ENCODE data around the gene NDUFV3. TPM values are rescaled to one million over a fixed set of nuclear protein-coding genes. Genes with fewer than 3 reads are reported as not detected.

The NDUFV3 gene
- total and polyA plus RNA-seq, 2 experiments from 2014 or later: 51.5 to 71.2 TPM

DNA sequence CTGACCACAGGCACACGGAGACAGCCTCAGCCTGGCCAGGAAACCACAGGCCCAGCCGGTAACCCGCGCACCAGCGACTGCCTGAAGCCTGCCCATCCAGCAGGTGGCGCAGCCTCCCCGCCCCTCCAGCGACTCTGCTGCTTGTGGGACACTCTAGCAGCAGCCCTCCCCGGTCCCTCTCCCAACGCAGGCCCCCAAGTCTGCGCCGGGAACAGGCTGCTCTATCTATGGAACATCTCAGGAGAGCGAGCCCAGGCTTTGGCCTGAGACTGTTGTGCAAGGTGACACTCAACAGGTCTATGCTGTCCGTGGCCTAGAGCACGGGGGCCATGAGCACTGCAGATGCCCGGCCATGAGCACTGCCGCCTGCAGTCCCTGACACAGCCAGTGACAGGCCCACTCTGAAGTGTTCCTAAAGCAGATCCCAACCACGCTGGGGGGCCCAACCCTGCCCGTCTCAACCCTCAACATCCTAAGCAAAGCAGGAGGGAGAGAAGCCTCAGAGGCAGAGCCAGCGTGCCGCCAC is 42.2 kb upstream of the NDUFV3 start:
- H3K4me3 ChIP-seq: no peak overlapping the region
- H3F3A ChIP-seq (replicated peaks; ENCODE audit: low read depth): peaks cover 62% of the 10 kb centered on the region
- H3K79me2 ChIP-seq (replicated peaks; ENCODE audit: insufficient read depth): peaks cover 34% of the 10 kb centered on the region
- no peak overlapping the region for H3K4me2 ChIP-seq
- no peaks in the 10 kb centered on the region for H3K4me1 ChIP-seq (ENCODE audit: insufficient read depth)
- H2AFZ ChIP-seq: no peak overlapping the region
- peaks cover 38% of the 10 kb centered on the region for H3K36me3 ChIP-seq (ENCODE audit: insufficient read depth)
- peaks cover 13% of the 10 kb centered on the region for H4K20me1 ChIP-seq (replicated peaks; ENCODE audit: insufficient read depth)
- H3K4me3 Mint-ChIP-seq: no peak overlapping the region
- no peaks in the 10 kb centered on the region for H3K27me3 ChIP-seq (ENCODE audit: insufficient read depth)
- peaks cover 14% of the 10 kb centered on the region for H3K27me3 Mint-ChIP-seq (ENCODE audit: insufficient read depth, low read depth, poor library complexity)
- H3K4me1 Mint-ChIP-seq: peaks cover 3% of the 10 kb centered on the region; the same call in 1 of the 3 replicates
- ATAC-seq (peak; percentile 94), DNase-seq (ENCODE audit: low spot score) (peak; percentile 84)
- no peaks in the 10 kb centered on the region for H3K9me2 ChIP-seq (ENCODE audit: insufficient read depth)
- peaks cover 93% of the 10 kb centered on the region for H3K36me3 Mint-ChIP-seq (ENCODE audit: low read depth)
- TF ChIP-seq JUNB (IDR thresholded peaks at IDR 0.05; ENCODE audit: unreplicated experiment): no peak
- TF ChIP-seq, protein P1, sequence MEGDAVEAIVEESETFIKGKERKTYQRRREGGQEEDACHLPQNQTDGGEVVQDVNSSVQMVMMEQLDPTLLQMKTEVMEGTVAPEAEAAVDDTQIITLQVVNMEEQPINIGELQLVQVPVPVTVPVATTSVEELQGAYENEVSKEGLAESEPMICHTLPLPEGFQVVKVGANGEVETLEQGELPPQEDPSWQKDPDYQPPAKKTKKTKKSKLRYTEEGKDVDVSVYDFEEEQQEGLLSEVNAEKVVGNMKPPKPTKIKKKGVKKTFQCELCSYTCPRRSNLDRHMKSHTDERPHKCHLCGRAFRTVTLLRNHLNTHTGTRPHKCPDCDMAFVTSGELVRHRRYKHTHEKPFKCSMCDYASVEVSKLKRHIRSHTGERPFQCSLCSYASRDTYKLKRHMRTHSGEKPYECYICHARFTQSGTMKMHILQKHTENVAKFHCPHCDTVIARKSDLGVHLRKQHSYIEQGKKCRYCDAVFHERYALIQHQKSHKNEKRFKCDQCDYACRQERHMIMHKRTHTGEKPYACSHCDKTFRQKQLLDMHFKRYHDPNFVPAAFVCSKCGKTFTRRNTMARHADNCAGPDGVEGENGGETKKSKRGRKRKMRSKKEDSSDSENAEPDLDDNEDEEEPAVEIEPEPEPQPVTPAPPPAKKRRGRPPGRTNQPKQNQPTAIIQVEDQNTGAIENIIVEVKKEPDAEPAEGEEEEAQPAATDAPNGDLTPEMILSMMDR (conservative IDR thresholded peaks at IDR 0.05; ENCODE audit: low read depth in 2 of 2): peak; percentile 81 to 90
- H3K27ac Mint-ChIP-seq: peak overlapping the region; percentile 44
- no peak overlapping the region for H3K27ac ChIP-seq (ENCODE audit: low read depth)
- H3K9me3 Mint-ChIP-seq: no peaks in the 10 kb centered on the region; the same call in 1 of the 3 replicates

- Mint-ChIP-seq H3K36me3 (ENCODE audit: low read depth) (peaks cover 94% of the 10 kb centered on the region), H3K4me1 (peaks cover 3% of the 10 kb centered on the region; the same call in 1 of the 3 replicates), H3K4me3 (no peak overlapping the region), H3K9me3 (no peaks in the 10 kb centered on the region; the same call in 1 of the 3 replicates), H3K27ac (no peak overlapping the region), H3K27me3 (ENCODE audit: insufficient read depth, low read depth, poor library complexity) (peaks cover 11% of the 10 kb centered on the region)
- TF ChIP-seq, protein P1 (conservative IDR thresholded peaks at IDR 0.05; ENCODE audit: low read depth in 2 of 2): no peak
- TF ChIP-seq NANOG (IDR thresholded peaks at IDR 0.05; ENCODE audit: borderline replicate concordance) (no peak), CREB1 (CRISPR knock-in tag; IDR thresholded peaks at IDR 0.05; ENCODE audit: low read depth) (no peak), ZNF114 (CRISPR knock-in tag; IDR thresholded peaks at IDR 0.05) (no peak), STAT1 (IDR thresholded peaks at IDR 0.05; ENCODE audit: unreplicated experiment) (no peak)
- TF ChIP-seq, protein P2, sequence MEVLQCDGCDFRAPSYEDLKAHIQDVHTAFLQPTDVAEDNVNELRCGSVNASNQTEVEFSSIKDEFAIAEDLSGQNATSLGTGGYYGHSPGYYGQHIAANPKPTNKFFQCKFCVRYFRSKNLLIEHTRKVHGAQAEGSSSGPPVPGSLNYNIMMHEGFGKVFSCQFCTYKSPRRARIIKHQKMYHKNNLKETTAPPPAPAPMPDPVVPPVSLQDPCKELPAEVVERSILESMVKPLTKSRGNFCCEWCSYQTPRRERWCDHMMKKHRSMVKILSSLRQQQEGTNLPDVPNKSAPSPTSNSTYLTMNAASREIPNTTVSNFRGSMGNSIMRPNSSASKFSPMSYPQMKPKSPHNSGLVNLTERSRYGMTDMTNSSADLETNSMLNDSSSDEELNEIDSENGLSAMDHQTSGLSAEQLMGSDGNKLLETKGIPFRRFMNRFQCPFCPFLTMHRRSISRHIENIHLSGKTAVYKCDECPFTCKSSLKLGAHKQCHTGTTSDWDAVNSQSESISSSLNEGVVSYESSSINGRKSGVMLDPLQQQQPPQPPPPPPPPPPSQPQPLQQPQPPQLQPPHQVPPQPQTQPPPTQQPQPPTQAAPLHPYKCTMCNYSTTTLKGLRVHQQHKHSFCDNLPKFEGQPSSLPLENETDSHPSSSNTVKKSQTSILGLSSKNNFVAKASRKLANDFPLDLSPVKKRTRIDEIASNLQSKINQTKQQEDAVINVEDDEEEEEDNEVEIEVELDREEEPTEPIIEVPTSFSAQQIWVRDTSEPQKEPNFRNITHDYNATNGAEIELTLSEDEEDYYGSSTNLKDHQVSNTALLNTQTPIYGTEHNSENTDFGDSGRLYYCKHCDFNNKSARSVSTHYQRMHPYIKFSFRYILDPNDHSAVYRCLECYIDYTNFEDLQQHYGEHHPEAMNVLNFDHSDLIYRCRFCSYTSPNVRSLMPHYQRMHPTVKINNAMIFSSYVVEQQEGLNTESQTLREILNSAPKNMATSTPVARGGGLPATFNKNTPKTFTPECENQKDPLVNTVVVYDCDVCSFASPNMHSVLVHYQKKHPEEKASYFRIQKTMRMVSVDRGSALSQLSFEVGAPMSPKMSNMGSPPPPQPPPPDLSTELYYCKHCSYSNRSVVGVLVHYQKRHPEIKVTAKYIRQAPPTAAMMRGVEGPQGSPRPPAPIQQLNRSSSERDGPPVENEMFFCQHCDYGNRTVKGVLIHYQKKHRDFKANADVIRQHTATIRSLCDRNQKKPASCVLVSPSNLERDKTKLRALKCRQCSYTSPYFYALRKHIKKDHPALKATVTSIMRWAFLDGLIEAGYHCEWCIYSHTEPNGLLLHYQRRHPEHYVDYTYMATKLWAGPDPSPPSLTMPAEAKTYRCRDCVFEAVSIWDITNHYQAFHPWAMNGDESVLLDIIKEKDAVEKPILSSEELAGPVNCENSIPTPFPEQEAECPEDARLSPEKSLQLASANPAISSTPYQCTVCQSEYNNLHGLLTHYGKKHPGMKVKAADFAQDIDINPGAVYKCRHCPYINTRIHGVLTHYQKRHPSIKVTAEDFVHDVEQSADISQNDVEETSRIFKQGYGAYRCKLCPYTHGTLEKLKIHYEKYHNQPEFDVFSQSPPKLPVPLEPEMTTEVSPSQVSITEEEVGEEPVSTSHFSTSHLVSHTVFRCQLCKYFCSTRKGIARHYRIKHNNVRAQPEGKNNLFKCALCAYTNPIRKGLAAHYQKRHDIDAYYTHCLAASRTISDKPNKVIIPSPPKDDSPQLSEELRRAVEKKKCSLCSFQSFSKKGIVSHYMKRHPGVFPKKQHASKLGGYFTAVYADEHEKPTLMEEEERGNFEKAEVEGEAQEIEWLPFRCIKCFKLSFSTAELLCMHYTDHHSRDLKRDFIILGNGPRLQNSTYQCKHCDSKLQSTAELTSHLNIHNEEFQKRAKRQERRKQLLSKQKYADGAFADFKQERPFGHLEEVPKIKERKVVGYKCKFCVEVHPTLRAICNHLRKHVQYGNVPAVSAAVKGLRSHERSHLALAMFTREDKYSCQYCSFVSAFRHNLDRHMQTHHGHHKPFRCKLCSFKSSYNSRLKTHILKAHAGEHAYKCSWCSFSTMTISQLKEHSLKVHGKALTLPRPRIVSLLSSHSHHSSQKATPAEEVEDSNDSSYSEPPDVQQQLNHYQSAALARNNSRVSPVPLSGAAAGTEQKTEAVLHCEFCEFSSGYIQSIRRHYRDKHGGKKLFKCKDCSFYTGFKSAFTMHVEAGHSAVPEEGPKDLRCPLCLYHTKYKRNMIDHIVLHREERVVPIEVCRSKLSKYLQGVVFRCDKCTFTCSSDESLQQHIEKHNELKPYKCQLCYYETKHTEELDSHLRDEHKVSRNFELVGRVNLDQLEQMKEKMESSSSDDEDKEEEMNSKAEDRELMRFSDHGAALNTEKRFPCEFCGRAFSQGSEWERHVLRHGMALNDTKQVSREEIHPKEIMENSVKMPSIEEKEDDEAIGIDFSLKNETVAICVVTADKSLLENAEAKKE (CRISPR knock-in tag; IDR thresholded peaks at IDR 0.05): no peak
- Histone ChIP-seq H3K27me3 (ENCODE audit: insufficient read depth) (no peaks in the 10 kb centered on the region), H4K20me1 (replicated peaks; ENCODE audit: insufficient read depth) (peaks cover 20% of the 10 kb centered on the region), H3K4me1 (ENCODE audit: insufficient read depth) (no peaks in the 10 kb centered on the region), H3K4me2 (no peak overlapping the region), H3K9me2 (ENCODE audit: insufficient read depth) (no peaks in the 10 kb centered on the region), H2AFZ (no peak overlapping the region), H3F3A (replicated peaks; ENCODE audit: low read depth) (peaks cover 73% of the 10 kb centered on the region), H3K79me2 (replicated peaks; ENCODE audit: insufficient read depth) (peaks cover 33% of the 10 kb centered on the region), H3K4me3 (no peak overlapping the region), H3K36me3 (ENCODE audit: insufficient read depth) (peaks cover 48% of the 10 kb centered on the region), H3K27ac (ENCODE audit: low read depth) (0 out of 2 replicates have a peak overlapping the region, but pooled peaks have one; percentile 26)
- ATAC-seq (no peak), DNase-seq (ENCODE audit: low spot score) (no peak)
These were observed 41.1 kb upstream of the NDUFV3 start for GRCh38 chr21:42851812-42852665.

Data from GM23338 (cell line).